NCI-H1436 (cell line): ENCODE data around the gene MZT2A.
"Not testable (repeated sequence)": the region's sequence is repeated elsewhere in the genome, so short reads cannot be mapped to it uniquely, and the experiment has no call there.

Experiments used
- DNase-seq: peaks from one replicate; lab custom pipeline; 2025; lab: John Stamatoyannopoulos, UW

Gene MZT2A

GRCh38 chr2:131520526-131520925, 28.3 kb upstream of the MZT2A start:
- no peak for DNase-seq

- not testable (repeated sequence) for DNase-seq
These were observed 27.8 kb upstream of the MZT2A start for GRCh38 chr2:131519871-131520470.

GRCh38 chr2:131519466-131519865, 27.3 kb upstream of the MZT2A start:
- DNase-seq = no peak

GRCh38 chr2:131518531-131518930, 26.3 kb upstream of the MZT2A start:
- not testable (repeated sequence) for DNase-seq

- not testable (repeated sequence) for DNase-seq
These were observed 25.7 kb upstream of the MZT2A start for GRCh38 chr2:131517856-131518255.

GRCh38 chr2:131517106-131517831, 25.1 kb upstream of the MZT2A start:
- no peak for DNase-seq

GRCh38 chr2:131516621-131517020, 24.4 kb upstream of the MZT2A start:
- not testable (repeated sequence) for DNase-seq

- no peak for DNase-seq
These were observed 23.8 kb upstream of the MZT2A start for GRCh38 chr2:131516011-131516410.

GRCh38 chr2:131515235-131515634, 23.0 kb upstream of the MZT2A start:
- not testable (repeated sequence) for DNase-seq

GRCh38 chr2:131514408-131515166, 22.4 kb upstream of the MZT2A start:
- DNase-seq = not testable (repeated sequence)

- not testable (repeated sequence) for DNase-seq
These were observed 20.0 kb upstream of the MZT2A start for GRCh38 chr2:131511969-131512870.

- DNase-seq = not testable (repeated sequence)
These were observed 19.2 kb upstream of the MZT2A start for GRCh38 chr2:131511291-131511968.

- DNase-seq = no peak
These were observed 17.4 kb upstream of the MZT2A start for GRCh38 chr2:131509615-131510014.

- not testable (repeated sequence) for DNase-seq
These were observed 12.0 kb upstream of the MZT2A start for GRCh38 chr2:131504082-131504750.

GRCh38 chr2:131503587-131503986, 11.4 kb upstream of the MZT2A start:
- DNase-seq = not testable (repeated sequence)

- not testable (repeated sequence) for DNase-seq
These were observed 6.2 kb upstream of the MZT2A start for GRCh38 chr2:131498321-131498973.

- DNase-seq = not testable (repeated sequence)
These were observed 3.3 kb upstream of the MZT2A start for GRCh38 chr2:131495506-131495905.

- no peak for DNase-seq
These were observed 1.2 kb upstream of the MZT2A start for GRCh38 chr2:131493199-131493968.
